Activated CD8-positive, alpha-beta memory T cell treated with anti-CD3 and anti-CD28 coated beads, Interleukin-2, amount 50 U/mL, for 1 hour (primary cell): ENCODE measurements around the gene PGC.
"Not testable (repeated sequence)": the region's sequence is repeated elsewhere in the genome, so short reads cannot be mapped to it uniquely, and the experiment has no call there.

Experiments
- DNase-seq: peaks from one replicate; pipeline ENCODE4 v3.0.0-alpha.2; 2020; ENCODE audit errors: extremely low read depth

Gene PGC

GRCh38 chr6:41775293-41775882 lies 28.2 kb upstream of the PGC start:
- DNase-seq, result no peak

- DNase-seq, result no peak
Measured at GRCh38 chr6:41774841-41775240, 27.6 kb upstream of the PGC start.

- no peak for DNase-seq
Measured at GRCh38 chr6:41771058-41771983, 24.1 kb upstream of the PGC start.

- no peak for DNase-seq
Measured at GRCh38 chr6:41770381-41771057, 23.3 kb upstream of the PGC start.

- no peak for DNase-seq
Measured at GRCh38 chr6:41769376-41769775, 22.2 kb upstream of the PGC start.

- no peak for DNase-seq
Measured at GRCh38 chr6:41768545-41769308, 21.5 kb upstream of the PGC start.

GRCh38 chr6:41767112-41767833 lies 20.1 kb upstream of the PGC start:
- no peak for DNase-seq

- DNase-seq, result not testable (repeated sequence)
Measured at GRCh38 chr6:41766043-41766664, 19.0 kb upstream of the PGC start.

- no peak for DNase-seq
Measured at GRCh38 chr6:41763470-41763869, 16.3 kb upstream of the PGC start.

GRCh38 chr6:41759905-41760579 lies 12.8 kb upstream of the PGC start:
- DNase-seq, result no peak

- no peak for DNase-seq
Measured at GRCh38 chr6:41759106-41759904, 12.1 kb upstream of the PGC start.

GRCh38 chr6:41758641-41759035 lies 11.4 kb upstream of the PGC start:
- no peak for DNase-seq

- DNase-seq, result no peak
Measured at GRCh38 chr6:41757931-41758640, 10.9 kb upstream of the PGC start.

GRCh38 chr6:41757271-41757670 lies 10.1 kb upstream of the PGC start:
- no peak for DNase-seq

- DNase-seq, result no peak
Measured at GRCh38 chr6:41756354-41756753, 9.2 kb upstream of the PGC start.

GRCh38 chr6:41755895-41756294 lies 8.7 kb upstream of the PGC start:
- DNase-seq, result no peak

- no peak for DNase-seq
Measured at GRCh38 chr6:41750374-41750773, 3.2 kb upstream of the PGC start.

- DNase-seq, result no peak
Measured at GRCh38 chr6:41748542-41748941, 1.3 kb upstream of the PGC start.

GRCh38 chr6:41748102-41748477 lies 893 bp upstream of the PGC start:
- DNase-seq, result no peak
